Measurements from ENCODE around the gene KDF1. TPM values are rescaled to one million over a fixed set of nuclear protein-coding genes. Genes with fewer than 3 reads are reported as not detected.
A peak's percentile ranks its signal among the peaks of the same experiment; 100 is the strongest.

Gene KDF1
- total and polyA plus RNA-seq, 2 of the 13 experiments (the other 11 are each of a cell fraction or from before 2014, with no cell fraction given) = 1.9 to 4.9 TPM

GRCh38 chr1:26921540-26922430 is 38.5 kb downstream of the KDF1 start, which contains the start of gene NUDC (continued):
- peak; percentile 88 for TF ChIP-seq ZNF589 (CRISPR knock-in tag; conservative IDR thresholded peaks at IDR 0.05)
- 0 out of 2 replicates have a peak, but pooled peaks have one; percentile 86 for TF ChIP-seq THAP8 (CRISPR knock-in tag; IDR thresholded peaks at IDR 0.05; ENCODE audit: borderline replicate concordance)
- TF ChIP-seq ZNF570 (CRISPR knock-in tag; IDR thresholded peaks at IDR 0.05; ENCODE audit: borderline replicate concordance) = no peak
- TF ChIP-seq ZSCAN12 (CRISPR knock-in tag; IDR thresholded peaks at IDR 0.05) = no peak
- TF ChIP-seq MED13 (CRISPR knock-in tag; IDR thresholded peaks at IDR 0.05) = peak; percentile 69; the same call in 1 of the 2 replicates
- TF ChIP-seq RELA (CRISPR knock-in tag; IDR thresholded peaks at IDR 0.05) = no peak
- TF ChIP-seq RBM39 (IDR thresholded peaks at IDR 0.05; ENCODE audit: low read depth, low read length, poor library complexity, severe bottlenecking) = peak; percentile 69
- TF ChIP-seq ZNF12 (CRISPR knock-in tag; IDR thresholded peaks at IDR 0.05) = no peak
- TF ChIP-seq ZNF597 (CRISPR knock-in tag; IDR thresholded peaks at IDR 0.05) = no peak
- no peak for TF ChIP-seq TRIM22 (IDR thresholded peaks at IDR 0.05)
- TF ChIP-seq ZNF207 (IDR thresholded peaks at IDR 0.05; ENCODE audit: borderline replicate concordance) = no peak
- TF ChIP-seq ZNF598 (CRISPR knock-in tag; IDR thresholded peaks at IDR 0.05; ENCODE audit: borderline replicate concordance) = 0 out of 2 replicates have a peak, but pooled peaks have one; percentile 68
- TF ChIP-seq ZSCAN9 (CRISPR knock-in tag; IDR thresholded peaks at IDR 0.05; ENCODE audit: borderline replicate concordance) = no peak
- peak; percentile 77; the same call in 1 of the 2 replicates for TF ChIP-seq HOXA9 (CRISPR knock-in tag; IDR thresholded peaks at IDR 0.05; ENCODE audit: borderline replicate concordance)
- no peak for TF ChIP-seq ZBTB1 (CRISPR knock-in tag; IDR thresholded peaks at IDR 0.05; ENCODE audit: borderline replicate concordance)
- 0 out of 2 replicates have a peak, but pooled peaks have one; percentile 4 for TF ChIP-seq CBX5 (CRISPR knock-in tag; IDR thresholded peaks at IDR 0.05; ENCODE audit: borderline replicate concordance)
- TF ChIP-seq ZBTB10 (CRISPR knock-in tag; IDR thresholded peaks at IDR 0.05; ENCODE audit: borderline replicate concordance) = no peak
- TF ChIP-seq GLMP (CRISPR knock-in tag; IDR thresholded peaks at IDR 0.05; ENCODE audit: borderline replicate concordance) = no peak
- TF ChIP-seq ZEB1 (IDR thresholded peaks at IDR 0.05; ENCODE audit: insufficient replicate concordance, low read depth) = no peak
- TF ChIP-seq FOXK2 (IDR thresholded peaks at IDR 0.05) = peak; percentile 59; the same call in 1 of the 2 replicates
- peak; percentile 83 for TF ChIP-seq TMF1 (CRISPR knock-in tag; IDR thresholded peaks at IDR 0.05; ENCODE audit: low read depth)
- TF ChIP-seq ZNF350 (CRISPR knock-in tag; IDR thresholded peaks at IDR 0.05; ENCODE audit: borderline replicate concordance, low read depth) = peak; percentile 80; the same call in 1 of the 2 replicates
